Measurements from ENCODE around the gene DCXR. TPM values are rescaled to one million over a fixed set of nuclear protein-coding genes. Genes with fewer than 3 reads are reported as not detected.

DCXR gene
- total and polyA plus RNA-seq, 8 donors: 34.8 to 108 (median 60.0) TPM

DNA sequence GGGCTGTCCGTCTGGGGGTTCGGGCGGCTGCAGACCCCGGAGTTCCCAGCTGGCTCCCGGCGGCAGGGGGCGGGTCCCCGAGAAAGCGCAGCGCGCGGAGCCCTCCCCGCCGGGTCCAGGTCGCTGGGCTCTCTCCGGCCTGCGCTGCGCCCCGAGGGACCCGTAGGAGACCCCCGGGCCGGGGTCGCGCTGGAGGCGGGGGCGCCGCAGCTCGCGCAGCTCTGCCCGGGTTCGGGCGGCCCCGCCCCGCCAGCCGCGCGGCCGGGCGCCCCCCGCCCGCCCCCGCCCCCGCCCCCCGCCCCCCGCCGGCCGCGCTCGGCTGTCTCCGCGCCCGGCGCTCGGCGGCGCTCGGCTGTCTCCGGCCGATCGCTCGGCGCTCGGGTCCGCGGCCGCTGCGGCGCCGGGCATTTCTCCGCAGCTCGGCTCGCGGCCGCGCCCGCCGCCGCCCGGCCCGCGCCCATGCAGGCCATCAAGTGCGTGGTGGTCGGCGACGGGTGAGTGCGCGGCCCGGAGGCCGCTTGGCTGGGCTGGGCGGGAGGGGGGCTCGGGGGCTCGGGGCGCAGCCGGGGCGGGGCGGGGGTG is 6.1 kb downstream of the DCXR start, which contains the start of gene RAC3:
TSS of gene RAC3 (plus strand) at position 376 of the 582 bp plus-strand sequence. CDS start at position 460, 84 bp downstream.
- FAIRE-seq: no peak
- peak in 1 of 6 donors; percentile 42 for DNase-seq
- no peak within 1 kb of the TSS for H3K27ac ChIP-seq
- H3K4me3 ChIP-seq: peak within 1 kb of the TSS; percentile 15 to 58 (median 32)
- intact Hi-C loops (cut with DNase I): no loop called here
- TF ChIP-seq, protein P1, sequence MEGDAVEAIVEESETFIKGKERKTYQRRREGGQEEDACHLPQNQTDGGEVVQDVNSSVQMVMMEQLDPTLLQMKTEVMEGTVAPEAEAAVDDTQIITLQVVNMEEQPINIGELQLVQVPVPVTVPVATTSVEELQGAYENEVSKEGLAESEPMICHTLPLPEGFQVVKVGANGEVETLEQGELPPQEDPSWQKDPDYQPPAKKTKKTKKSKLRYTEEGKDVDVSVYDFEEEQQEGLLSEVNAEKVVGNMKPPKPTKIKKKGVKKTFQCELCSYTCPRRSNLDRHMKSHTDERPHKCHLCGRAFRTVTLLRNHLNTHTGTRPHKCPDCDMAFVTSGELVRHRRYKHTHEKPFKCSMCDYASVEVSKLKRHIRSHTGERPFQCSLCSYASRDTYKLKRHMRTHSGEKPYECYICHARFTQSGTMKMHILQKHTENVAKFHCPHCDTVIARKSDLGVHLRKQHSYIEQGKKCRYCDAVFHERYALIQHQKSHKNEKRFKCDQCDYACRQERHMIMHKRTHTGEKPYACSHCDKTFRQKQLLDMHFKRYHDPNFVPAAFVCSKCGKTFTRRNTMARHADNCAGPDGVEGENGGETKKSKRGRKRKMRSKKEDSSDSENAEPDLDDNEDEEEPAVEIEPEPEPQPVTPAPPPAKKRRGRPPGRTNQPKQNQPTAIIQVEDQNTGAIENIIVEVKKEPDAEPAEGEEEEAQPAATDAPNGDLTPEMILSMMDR (IDR thresholded peaks at IDR 0.05): no peak
- H3K27me3 ChIP-seq: no peaks in the 10 kb centered on the region
- H3K36me3 ChIP-seq: no peaks in the 10 kb centered on the region
- WGBS, 2 donors: 0 to 1% methylated on average over 16 to 96 of the region's 96 CpGs
- peak in 3 of 4 donors; percentile 3 to 33 (median 7) for ATAC-seq
- no peaks in the 10 kb centered on the region for H3K9me3 ChIP-seq
- peaks cover 4 to 9% (median 5%) of the 10 kb centered on the region in 3 donors for H3K4me1 ChIP-seq

DNA sequence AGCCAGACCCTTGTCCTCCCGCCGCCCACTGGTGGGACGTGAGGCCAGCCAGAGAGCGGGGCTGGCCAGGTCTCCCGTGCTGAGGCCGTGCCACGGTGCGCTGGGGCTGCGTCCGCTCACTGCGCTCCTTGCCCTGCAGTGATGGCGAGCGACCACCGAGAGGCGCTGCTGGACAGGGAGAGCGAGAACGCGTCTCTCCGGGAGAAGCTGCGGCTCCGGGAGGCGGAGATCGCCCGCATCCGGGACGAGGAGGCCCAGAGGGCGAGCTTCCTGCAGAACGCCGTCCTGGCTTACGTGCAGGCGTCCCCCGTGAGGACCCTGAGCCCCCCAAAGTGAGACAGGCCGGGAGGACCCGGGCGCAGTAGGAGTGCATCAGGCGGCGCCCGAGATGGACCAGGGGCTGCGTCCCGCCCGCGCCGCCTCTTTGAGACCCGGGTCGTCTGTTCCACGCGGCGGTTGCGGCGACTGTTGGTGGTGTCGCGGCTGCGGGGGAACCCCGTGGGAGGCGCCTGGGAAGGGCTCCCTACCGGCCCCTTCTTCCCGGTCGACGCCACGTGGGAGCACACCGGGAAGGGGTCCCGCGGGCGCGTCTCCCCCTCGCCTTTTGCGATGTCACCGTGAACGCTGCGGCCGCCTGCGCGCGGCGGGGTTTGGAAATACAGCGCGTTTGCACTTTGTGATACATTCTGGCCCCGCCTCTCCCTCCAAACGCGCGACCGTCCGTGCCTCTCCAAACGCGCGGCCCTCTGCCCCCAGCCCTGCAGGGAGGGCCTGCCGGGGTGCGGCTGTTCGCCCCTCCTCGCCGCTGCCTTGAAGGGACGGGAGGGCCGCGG is 6.8 kb downstream of the DCXR start:
- intact Hi-C loops (cut with DNase I): no loop called here
- Histone ChIP-seq H3K36me3 (no peaks in the 10 kb centered on the region), H3K27me3 (no peaks in the 10 kb centered on the region), H3K9me3 (no peaks in the 10 kb centered on the region), H3K4me1 (peaks cover 4 to 5% (median 4%) of the 10 kb centered on the region in 3 donors), H3K27ac (no peak overlapping the region), H3K4me3 (peak overlapping the region; percentile 15 to 58 (median 32))
- 1 to 3% methylated on average over 61 to 94 of the region's 94 CpGs for WGBS, 2 donors
- peak; percentile 85 to 94 (median 92) for ATAC-seq
- FAIRE-seq: no peak
- peak; percentile 73 to 96 (median 90) for DNase-seq
- TF ChIP-seq, protein P1 (IDR thresholded peaks at IDR 0.05): peak; percentile 87 to 95 (median 92)

DNA sequence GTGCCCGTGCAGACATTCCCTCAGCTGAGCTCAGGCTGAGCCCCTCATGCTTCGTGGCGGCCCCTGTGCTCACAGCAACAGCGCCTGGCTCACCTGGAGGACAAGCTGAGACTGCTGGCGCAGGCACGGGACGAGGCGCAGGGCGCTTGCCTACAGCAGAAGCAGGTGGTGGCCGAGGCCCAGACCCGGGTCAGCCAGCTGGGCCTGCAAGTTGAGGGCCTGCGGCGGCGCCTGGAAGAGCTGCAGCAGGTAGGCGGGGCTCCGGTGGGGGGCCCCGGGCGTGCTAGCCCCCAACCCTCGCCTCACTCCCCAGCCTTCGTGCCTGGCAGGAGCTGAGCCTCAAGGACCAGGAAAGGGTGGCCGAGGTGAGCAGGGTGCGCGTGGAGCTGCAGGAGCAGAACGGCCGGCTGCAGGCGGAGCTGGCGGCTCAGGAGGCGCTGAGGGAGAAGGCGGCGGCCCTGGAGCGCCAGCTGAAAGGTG is 7.5 kb downstream of the DCXR start:
- peak in 3 of 4 donors; percentile 2 to 20 (median 13) for ATAC-seq
- WGBS, 2 donors: 60 to 66% methylated on average over 26 to 31 of the region's 31 CpGs
- TF ChIP-seq, protein P1 (IDR thresholded peaks at IDR 0.05): no peak
- Histone ChIP-seq H3K4me3 (no peak overlapping the region), H3K36me3 (no peaks in the 10 kb centered on the region), H3K27ac (no peak overlapping the region), H3K27me3 (no peaks in the 10 kb centered on the region), H3K4me1 (peaks cover 4 to 5% (median 4%) of the 10 kb centered on the region in 3 donors), H3K9me3 (no peaks in the 10 kb centered on the region)
- DNase-seq: no peak
- no peak for FAIRE-seq
- intact Hi-C loops (cut with DNase I): loop anchor here (5.0 to 10.0 kb wide), 2 partner anchors 125 to 127 kb away; no protein-coding TSS in a partner anchor

DNA sequence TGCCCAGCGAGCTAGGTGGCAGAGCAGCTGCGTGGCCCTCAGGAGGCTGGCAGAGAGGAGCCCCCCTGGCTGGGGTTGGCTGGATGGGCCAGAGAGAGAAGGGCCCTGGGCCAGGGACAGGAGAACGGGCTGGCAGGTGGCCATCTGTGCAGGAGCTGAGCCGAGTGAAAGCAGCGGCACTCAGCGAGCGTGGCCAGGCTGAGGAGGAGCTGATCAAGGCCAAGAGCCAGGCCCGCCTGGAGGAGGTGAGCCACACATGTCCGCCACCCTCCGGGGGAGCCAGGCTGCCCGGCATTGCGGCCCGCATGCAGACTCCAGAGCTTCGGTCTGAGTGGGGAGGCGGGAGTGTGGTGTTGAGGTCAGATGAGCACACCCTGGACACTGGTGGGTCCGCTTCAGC is 8.1 kb downstream of the DCXR start:
- Histone ChIP-seq H3K27ac (no peak overlapping the region), H3K27me3 (no peaks in the 10 kb centered on the region), H3K4me3 (no peak overlapping the region), H3K4me1 (peaks cover 4 to 5% (median 4%) of the 10 kb centered on the region in 3 donors), H3K36me3 (no peaks in the 10 kb centered on the region), H3K9me3 (no peaks in the 10 kb centered on the region)
- FAIRE-seq: no peak
- ATAC-seq: no peak
- intact Hi-C loops (cut with DNase I): loop anchor here (5.0 to 10.0 kb wide), 2 partner anchors 125 to 128 kb away; no protein-coding TSS in a partner anchor
- TF ChIP-seq, protein P1 (IDR thresholded peaks at IDR 0.05): no peak
- DNase-seq: peak in 1 of 6 donors; percentile 65
- WGBS, 2 donors: 93 to 94% methylated on average over 15 to 16 of the region's 16 CpGs
